HEK293T (cell line): Measurements from ENCODE around the gene BUB1B.

Experiments used
- CTCF ChIA-PET: fragments of 350-600 bp; formaldehyde crosslinking; extraction: SDS; loops from one replicate; lab custom pipeline; 2021; ENCODE audit warnings: antibody characterized with exemption, inconsistent platforms; lab: Yijun Ruan, JAX
- POLR2A ChIA-PET: fragments of 350-600 bp; formaldehyde crosslinking; extraction: SDS; loops from one replicate; lab custom pipeline; 2020; ENCODE audit warnings: antibody characterized with exemption, inconsistent platforms; lab: Yijun Ruan, JAX
- DNase-seq: peaks from one replicate; pipeline ENCODE4 v3.0.0; 2012; ENCODE audit warnings: mixed read lengths; ENCODE audit errors: extremely low spot score
- ARNT ChIP-seq: fragments of 450-650 bp; IDR thresholded peaks from 2 replicates; pipeline ENCODE4 v1.6.1; 2017; ENCODE audit warnings: mild to moderate bottlenecking
- BHLHE40 ChIP-seq: fragments of 450-650 bp; IDR thresholded peaks from 2 replicates; pipeline ENCODE4 v1.6.1; 2016; ENCODE audit warnings: mild to moderate bottlenecking, moderate library complexity, borderline replicate concordance
- CTBP1 ChIP-seq: fragments of 450-650 bp; IDR thresholded peaks from 2 replicates; pipeline ENCODE4 v1.6.1; 2016; ENCODE audit warnings: borderline replicate concordance
- ELF4 ChIP-seq: fragments of 450-650 bp; IDR thresholded peaks from 2 replicates; pipeline ENCODE4 v1.6.1; 2017; ENCODE audit warnings: antibody characterized with exemption
- FOXA1 ChIP-seq: fragments of 450-650 bp; IDR thresholded peaks from 2 replicates; pipeline ENCODE4 v1.6.1; 2016; ENCODE audit warnings: mild to moderate bottlenecking
- FOXK2 ChIP-seq: fragments of 450-650 bp; IDR thresholded peaks from 2 replicates; pipeline ENCODE4 v1.6.1; 2016; ENCODE audit warnings: mild to moderate bottlenecking
- FOXM1 ChIP-seq: fragments of 450-650 bp; IDR thresholded peaks from 2 replicates; pipeline ENCODE4 v1.6.1; 2017; ENCODE audit warnings: mild to moderate bottlenecking, borderline replicate concordance
- HDGF ChIP-seq: fragments of 450-650 bp; IDR thresholded peaks from 2 replicates; pipeline ENCODE4 v1.6.1; 2017; ENCODE audit warnings: antibody characterized with exemption, borderline replicate concordance
- L3MBTL2 ChIP-seq: fragments of 450-650 bp; conservative IDR thresholded peaks from 2 replicates; pipeline ENCODE4 v1.6.1; 2016; ENCODE audit warnings: mild to moderate bottlenecking
- LEF1 ChIP-seq: fragments of 450-650 bp; IDR thresholded peaks from 2 replicates; pipeline ENCODE4 v1.6.1; 2017; ENCODE audit warnings: mild to moderate bottlenecking, borderline replicate concordance
- NFRKB ChIP-seq: fragments of 450-650 bp; IDR thresholded peaks from 2 replicates; pipeline ENCODE4 v1.6.1; 2016; ENCODE audit warnings: mild to moderate bottlenecking, moderate library complexity
- SP1 ChIP-seq: fragments of 450-650 bp; IDR thresholded peaks from 2 replicates; pipeline ENCODE4 v1.6.1; 2017
- SUZ12 ChIP-seq: fragments of 450-650 bp; IDR thresholded peaks from 2 replicates; pipeline ENCODE4 v1.6.1; 2016; ENCODE audit warnings: mild to moderate bottlenecking
- TARDBP ChIP-seq: fragments of 450-650 bp; IDR thresholded peaks from 2 replicates; pipeline ENCODE4 v1.6.1; 2016
- ZNF384 ChIP-seq: fragments of 450-650 bp; IDR thresholded peaks from 2 replicates; pipeline ENCODE4 v1.6.1; 2016
- TF ChIP-seq, protein P1 (sequence below): fragments of 450-650 bp; IDR thresholded peaks from 2 replicates; pipeline ENCODE4 v1.6.1; 2016

Gene BUB1B

DNA sequence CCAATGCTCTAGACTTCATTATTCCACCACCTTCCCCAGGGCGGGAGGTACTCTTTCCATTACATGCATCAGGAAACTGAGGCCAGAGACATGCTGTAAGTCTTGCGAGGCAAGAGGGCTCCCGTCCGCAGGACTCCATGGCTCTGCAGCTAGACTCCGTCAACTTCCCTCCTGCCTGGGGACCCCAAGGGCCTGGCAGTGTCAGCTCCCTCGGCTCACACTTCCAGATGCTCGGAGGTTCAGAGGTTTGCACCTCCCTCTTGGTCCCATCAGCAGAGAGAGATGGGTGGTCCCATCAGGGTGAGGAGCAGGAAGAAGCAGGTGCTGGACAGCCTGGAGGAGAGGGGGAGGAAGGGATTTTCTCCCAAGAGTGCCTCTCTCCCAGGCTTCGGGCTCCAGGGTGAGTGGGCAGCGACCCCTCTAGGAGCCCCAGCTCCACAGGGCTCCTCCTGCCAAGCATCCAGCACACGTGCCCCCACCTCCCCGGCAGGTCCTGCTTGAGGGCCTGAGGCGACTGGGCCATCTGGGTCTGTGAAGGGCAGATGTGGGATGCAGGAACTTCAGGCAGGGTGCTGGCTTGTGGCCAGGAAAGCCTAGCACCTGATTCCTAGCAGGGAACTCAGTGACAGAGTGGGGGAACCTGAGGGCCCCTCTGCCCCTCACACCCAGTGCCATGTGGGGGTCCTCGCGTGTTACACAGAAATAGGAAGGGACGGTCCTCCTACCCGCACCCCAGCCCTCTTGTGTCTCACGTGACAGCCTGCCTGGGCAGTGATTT, 87.3 kb downstream of the BUB1B start:
- ChIA-PET POLR2A (no interaction called here), CTCF (no interaction called here)
- TF ChIP-seq TARDBP: no peak
- no peak for TF ChIP-seq ELF4
- TF ChIP-seq, protein P1, sequence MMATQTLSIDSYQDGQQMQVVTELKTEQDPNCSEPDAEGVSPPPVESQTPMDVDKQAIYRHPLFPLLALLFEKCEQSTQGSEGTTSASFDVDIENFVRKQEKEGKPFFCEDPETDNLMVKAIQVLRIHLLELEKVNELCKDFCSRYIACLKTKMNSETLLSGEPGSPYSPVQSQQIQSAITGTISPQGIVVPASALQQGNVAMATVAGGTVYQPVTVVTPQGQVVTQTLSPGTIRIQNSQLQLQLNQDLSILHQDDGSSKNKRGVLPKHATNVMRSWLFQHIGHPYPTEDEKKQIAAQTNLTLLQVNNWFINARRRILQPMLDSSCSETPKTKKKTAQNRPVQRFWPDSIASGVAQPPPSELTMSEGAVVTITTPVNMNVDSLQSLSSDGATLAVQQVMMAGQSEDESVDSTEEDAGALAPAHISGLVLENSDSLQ: no peak
- TF ChIP-seq SUZ12: no peak
- TF ChIP-seq FOXM1: no peak
- no peak for TF ChIP-seq FOXA1
- TF ChIP-seq HDGF: no peak
- TF ChIP-seq NFRKB: no peak
- TF ChIP-seq L3MBTL2: no peak
- no peak for TF ChIP-seq BHLHE40
- no peak for TF ChIP-seq LEF1
- no peak for TF ChIP-seq FOXK2
- no peak for TF ChIP-seq SP1
- TF ChIP-seq ARNT: no peak
- no peak for TF ChIP-seq CTBP1
- no peak for DNase-seq

DNA sequence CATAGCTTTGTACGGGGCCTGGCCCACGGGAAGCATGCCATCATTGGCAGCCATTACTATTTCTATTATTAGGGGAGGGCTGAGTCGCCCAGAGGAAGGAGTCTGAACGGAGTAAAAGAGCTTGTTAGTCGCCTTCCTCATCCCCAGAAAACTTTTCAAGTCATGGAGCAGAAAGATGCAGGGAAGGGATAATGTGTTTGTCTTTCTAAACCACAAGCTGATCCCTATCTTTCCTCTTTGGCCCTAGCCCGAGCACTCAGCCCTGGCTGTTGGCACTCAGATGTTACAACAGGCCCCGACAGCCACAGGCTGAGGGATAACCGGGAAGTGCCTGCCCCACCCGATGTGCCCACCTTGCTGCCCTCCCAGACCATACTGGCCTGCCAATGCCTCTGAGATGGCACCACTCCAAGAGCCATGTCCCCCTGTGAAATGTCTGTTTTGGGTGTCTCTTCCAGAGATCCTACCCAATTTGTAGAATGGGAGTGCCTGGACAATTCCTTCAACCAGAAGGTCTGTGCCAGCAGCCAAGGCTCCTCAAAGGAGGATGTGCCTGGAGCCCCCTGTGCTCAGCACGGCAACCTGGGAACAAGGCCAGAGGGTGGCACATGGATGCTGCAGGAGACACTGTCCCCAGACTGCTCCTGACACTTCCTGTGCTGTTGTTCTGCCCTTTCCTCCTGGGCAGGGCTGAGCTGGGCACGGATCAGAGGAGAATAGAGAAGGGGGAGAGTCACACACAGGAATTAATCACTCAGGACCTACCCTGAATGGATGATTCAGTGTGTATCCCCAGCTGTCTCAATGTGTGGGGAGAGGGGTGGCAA, 88.8 kb downstream of the BUB1B start:
- TF ChIP-seq FOXA1: no peak
- no peak for TF ChIP-seq HDGF
- TF ChIP-seq ZNF384: no peak
- TF ChIP-seq CTBP1: no peak
- no peak for TF ChIP-seq NFRKB
- TF ChIP-seq SUZ12: no peak
- no peak for TF ChIP-seq LEF1
- no peak for TF ChIP-seq FOXK2
- TF ChIP-seq ARNT: no peak
- TF ChIP-seq, protein P1: no peak
- TF ChIP-seq BHLHE40: no peak
- TF ChIP-seq TARDBP: no peak
- no peak for TF ChIP-seq L3MBTL2
- no peak for TF ChIP-seq SP1
- no peak for TF ChIP-seq FOXM1
- no peak for TF ChIP-seq ELF4
- DNase-seq: no peak
- POLR2A ChIA-PET: no interaction called here
- CTCF ChIA-PET: interaction anchor here (0.8 to 1.1 kb wide), 3 partner anchors 11 to 32 kb away, joined by 3 to 4 read pairs (median 3); partner anchors contain the start of gene PAK6

DNA sequence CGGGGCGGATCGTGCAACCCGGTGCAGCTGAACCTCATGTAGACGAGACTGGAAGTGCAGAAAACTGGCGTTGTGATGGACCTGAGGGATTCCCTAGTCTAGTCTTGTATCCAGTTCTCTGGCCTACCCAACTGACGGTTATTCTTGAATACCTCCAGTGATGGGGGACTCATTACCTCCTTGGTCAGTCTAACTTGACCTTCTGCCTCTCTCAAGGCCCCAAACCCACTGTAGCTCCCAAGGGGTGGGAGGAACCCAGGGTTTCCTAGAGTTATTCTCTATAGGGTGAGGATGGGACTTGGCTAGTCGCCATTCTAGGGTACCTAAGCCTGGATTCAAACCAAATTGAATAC, 89.4 kb downstream of the BUB1B start:
- no peak for TF ChIP-seq ARNT
- TF ChIP-seq SUZ12: no peak
- no peak for DNase-seq
- CTCF ChIA-PET: interaction anchor here (0.9 kb wide), 1 partner anchor 24 kb away, joined by 5 read pairs; no protein-coding TSS in a partner anchor
- POLR2A ChIA-PET: no interaction called here

DNA sequence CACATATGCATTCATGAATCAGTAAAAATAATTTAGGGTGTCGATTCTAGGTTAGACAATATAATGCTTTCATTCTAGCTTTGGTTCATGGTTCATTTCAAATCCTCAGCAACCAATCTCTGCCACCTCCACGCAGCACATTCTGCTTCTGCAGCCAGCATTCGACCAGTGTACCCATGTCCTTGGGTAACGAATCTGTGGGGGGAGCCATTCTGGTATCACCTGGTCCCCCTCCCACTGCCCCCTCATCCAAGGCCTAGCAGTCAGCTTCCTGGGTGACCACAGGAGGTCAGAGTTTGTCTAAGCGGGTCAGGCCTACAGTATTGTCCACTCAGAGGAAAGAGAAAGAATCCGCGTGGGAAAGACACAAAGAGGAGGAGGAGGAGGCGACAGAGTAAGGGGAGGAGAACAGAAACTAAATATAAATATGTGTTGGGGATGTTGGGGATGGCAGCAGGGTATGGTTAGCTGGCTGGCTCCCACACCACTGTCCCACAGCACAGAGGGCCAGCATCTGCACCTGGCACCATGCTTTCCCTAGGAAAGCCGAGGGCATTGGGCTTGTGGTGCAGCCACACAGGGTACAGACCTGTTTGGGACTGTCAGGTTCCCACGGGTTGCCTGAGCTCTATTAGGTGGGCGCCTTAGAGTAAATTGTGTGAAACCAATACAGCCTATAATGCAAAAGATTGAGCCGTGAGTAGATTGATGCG, 90.1 kb downstream of the BUB1B start:
- ChIA-PET POLR2A (no interaction called here), CTCF (interaction anchor here (0.9 kb wide), 1 partner anchor 23 kb away, joined by 5 read pairs; no protein-coding TSS in a partner anchor)
- TF ChIP-seq ARNT (no peak), BHLHE40 (no peak), TARDBP (no peak), L3MBTL2 (no peak), LEF1 (no peak), CTBP1 (no peak)
- TF ChIP-seq, protein P1: no peak
- no peak for DNase-seq

DNA sequence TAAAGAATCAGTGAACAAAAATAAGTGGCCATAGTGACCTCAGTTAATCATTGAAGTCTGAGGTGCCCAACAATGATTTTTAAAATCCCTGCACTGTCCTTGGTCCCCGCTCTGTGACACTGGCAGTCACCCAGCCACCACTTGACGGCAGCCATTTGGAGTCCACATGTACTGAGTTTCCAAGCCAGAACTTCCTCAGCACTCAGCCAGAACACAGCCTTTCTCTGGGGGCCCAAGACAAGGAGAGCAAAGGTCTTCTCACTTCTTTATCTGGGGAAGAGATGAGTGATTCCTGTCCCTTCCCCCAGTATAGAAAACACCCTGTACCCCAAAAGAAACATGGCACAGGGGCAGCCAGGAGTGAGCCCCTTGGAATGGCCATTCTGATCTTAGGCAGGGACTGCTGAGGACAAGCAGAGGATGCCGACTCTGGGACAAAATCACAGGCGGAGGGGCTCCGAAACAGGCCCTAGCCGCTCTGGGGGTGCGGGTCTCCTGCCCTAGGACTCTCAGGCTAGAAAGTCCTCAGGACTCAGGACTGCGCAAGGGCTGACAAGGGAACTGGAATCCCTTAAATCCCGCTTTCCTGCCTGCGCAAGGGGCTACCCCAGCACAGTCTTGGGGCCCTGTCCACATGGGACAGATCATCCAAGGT, 90.7 kb downstream of the BUB1B start:
- ChIA-PET CTCF (no interaction called here), POLR2A (no interaction called here)
- no peak for DNase-seq
- no peak for TF ChIP-seq ZNF384
- TF ChIP-seq, protein P1: no peak
- TF ChIP-seq FOXM1: no peak
- no peak for TF ChIP-seq CTBP1
- TF ChIP-seq L3MBTL2: no peak
- no peak for TF ChIP-seq ARNT
- no peak for TF ChIP-seq ELF4
- no peak for TF ChIP-seq FOXA1
- no peak for TF ChIP-seq LEF1
- TF ChIP-seq BHLHE40: no peak
- TF ChIP-seq NFRKB: no peak
- TF ChIP-seq TARDBP: no peak
- TF ChIP-seq HDGF: no peak
- TF ChIP-seq FOXK2: no peak
- no peak for TF ChIP-seq SP1
- no peak for TF ChIP-seq SUZ12
